Mucosa of gallbladder (tissue), 1 donor: ENCODE data around the gene GRIK4. TPM values are rescaled to one million over a fixed set of nuclear protein-coding genes. Genes with fewer than 3 reads are reported as not detected.
A peak's percentile ranks its signal among the peaks of the same experiment; 100 is the strongest.

Source experiments
- DNase-seq: peaks from one replicate; pipeline ENCODE4 v3.0.0-alpha.2; 2020; ENCODE audit warnings: low spot score
- total RNA-seq: library from RNA; stranded (reverse); gene quantifications from one replicate; pipeline ENCODE4 v1.2.1, GENCODE V29; 2021
- donor health status: DM: no; HTN: no; CAD: no.

The GRIK4 gene
- total RNA-seq, 1 donor from 2014 or later = 2.9 TPM

- DNase-seq = peak; percentile 63
These were observed 195.6 kb downstream of the GRIK4 start for GRCh38 chr11:120707098-120707497.

- no peak for DNase-seq
These were observed 196.1 kb downstream of the GRIK4 start for GRCh38 chr11:120707663-120708062.

- DNase-seq = no peak
These were observed 197.1 kb downstream of the GRIK4 start for GRCh38 chr11:120708511-120709183.

GRCh38 chr11:120709808-120710207, 198.3 kb downstream of the GRIK4 start:
- DNase-seq = no peak

GRCh38 chr11:120710354-120711131, 199.0 kb downstream of the GRIK4 start:
- DNase-seq = peak; percentile 74

- DNase-seq = no peak
These were observed 200.5 kb downstream of the GRIK4 start for GRCh38 chr11:120712014-120712413.

GRCh38 chr11:120712881-120713280, 201.3 kb downstream of the GRIK4 start:
- no peak for DNase-seq

- no peak for DNase-seq
These were observed 201.7 kb downstream of the GRIK4 start for GRCh38 chr11:120713296-120713695.

- DNase-seq = no peak
These were observed 202.9 kb downstream of the GRIK4 start for GRCh38 chr11:120714438-120714837.

- no peak for DNase-seq
These were observed 203.7 kb downstream of the GRIK4 start for GRCh38 chr11:120715239-120715638.

- no peak for DNase-seq
These were observed 205.5 kb downstream of the GRIK4 start for GRCh38 chr11:120717042-120717441.

- DNase-seq = no peak
These were observed 206.1 kb downstream of the GRIK4 start for GRCh38 chr11:120717623-120718022.

- DNase-seq = no peak
These were observed 206.6 kb downstream of the GRIK4 start for GRCh38 chr11:120718171-120718570.

- DNase-seq = no peak
These were observed 207.8 kb downstream of the GRIK4 start for GRCh38 chr11:120719348-120719747.

GRCh38 chr11:120720760-120721159, 209.2 kb downstream of the GRIK4 start:
- no peak for DNase-seq

GRCh38 chr11:120722524-120722923, 211.0 kb downstream of the GRIK4 start:
- DNase-seq = no peak

GRCh38 chr11:120723751-120724150, 212.2 kb downstream of the GRIK4 start:
- DNase-seq = no peak

- no peak for DNase-seq
These were observed 216.2 kb downstream of the GRIK4 start for GRCh38 chr11:120727752-120728151.

- DNase-seq = no peak
These were observed 223.5 kb downstream of the GRIK4 start for GRCh38 chr11:120735035-120735434.

- no peak for DNase-seq
These were observed 227.0 kb downstream of the GRIK4 start for GRCh38 chr11:120738516-120739046.

GRCh38 chr11:120739780-120740179, 228.2 kb downstream of the GRIK4 start:
- DNase-seq = no peak

GRCh38 chr11:120740380-120740779, 228.8 kb downstream of the GRIK4 start:
- no peak for DNase-seq
